ENCODE results near the gene SULT1A1. TPM values are rescaled to one million over a fixed set of nuclear protein-coding genes. Genes with fewer than 3 reads are reported as not detected.

Gene SULT1A1
- total RNA-seq, 1 experiment from 2014 or later: 3.2 TPM

DNA sequence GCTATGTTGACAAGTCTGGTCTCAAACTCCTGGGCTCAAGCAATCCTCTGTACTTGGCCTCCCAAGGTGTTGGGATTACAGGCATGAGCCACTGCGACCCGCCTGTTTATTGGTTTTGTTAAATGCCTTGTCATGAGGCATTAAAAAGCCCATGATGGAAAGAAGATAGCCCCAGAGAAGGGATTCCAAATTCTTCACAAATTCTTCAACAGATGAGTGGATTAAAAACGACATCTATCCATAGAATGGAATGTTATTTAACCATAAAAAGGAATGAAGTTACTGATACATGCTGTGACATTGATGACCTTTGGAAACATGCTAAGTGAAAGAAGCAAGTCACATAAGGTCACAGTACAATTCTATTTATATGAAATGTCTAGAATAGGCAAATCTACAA is 51.4 kb downstream of the SULT1A1 start (continued):
- TF ChIP-seq ZNF281 (CRISPR knock-in tag; IDR thresholded peaks at IDR 0.05): no peak

DNA sequence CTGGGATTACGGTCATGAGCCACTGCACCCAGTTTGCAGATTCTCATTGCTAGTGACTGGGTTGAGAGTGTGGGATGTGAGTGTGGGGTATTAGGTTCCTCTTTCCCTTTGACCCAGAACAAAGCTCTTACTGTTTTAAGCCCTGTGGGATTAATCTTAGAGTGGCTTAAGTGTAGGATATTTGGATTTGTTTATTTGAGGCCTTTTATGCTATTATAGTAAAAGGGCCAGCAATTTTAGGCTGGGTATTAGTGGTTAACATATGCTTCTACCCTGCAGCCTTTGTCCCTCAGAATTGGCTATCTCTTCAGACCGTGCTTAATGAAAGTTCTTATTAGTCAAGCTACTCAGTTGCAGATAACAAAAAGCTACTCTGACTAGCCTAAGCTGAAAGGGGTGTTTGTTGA is 52.9 kb downstream of the SULT1A1 start:
- no peak overlapping the region for H3K4me3 Mint-ChIP-seq
- H3K27me3 Mint-ChIP-seq (ENCODE audit: low read depth): no peaks in the 10 kb centered on the region; the same call in 1 of the 2 replicates
- TF ChIP-seq ZNF671 (CRISPR knock-in tag; IDR thresholded peaks at IDR 0.05) (no peak), ZNF263 (CRISPR knock-in tag; IDR thresholded peaks at IDR 0.05; ENCODE audit: low read depth) (no peak), SOX15 (CRISPR knock-in tag; IDR thresholded peaks at IDR 0.05) (no peak), E2F1 (CRISPR knock-in tag; IDR thresholded peaks at IDR 0.05) (no peak), ELF4 (CRISPR knock-in tag; IDR thresholded peaks at IDR 0.05; ENCODE audit: low read depth) (no peak), ZNF317 (CRISPR knock-in tag; IDR thresholded peaks at IDR 0.05; ENCODE audit: borderline replicate concordance, low read depth) (no peak), MAX (CRISPR knock-in tag; IDR thresholded peaks at IDR 0.05) (no peak), ATF1 (CRISPR knock-in tag; IDR thresholded peaks at IDR 0.05) (no peak), ZSCAN18 (CRISPR knock-in tag; IDR thresholded peaks at IDR 0.05) (no peak), TEAD4 (CRISPR knock-in tag; IDR thresholded peaks at IDR 0.05) (no peak), ZNF416 (CRISPR knock-in tag; IDR thresholded peaks at IDR 0.05) (no peak), SP1 (CRISPR knock-in tag; conservative IDR thresholded peaks at IDR 0.05) (no peak), SMAD4 (CRISPR knock-in tag; IDR thresholded peaks at IDR 0.05) (no peak)
- TF ChIP-seq, protein P1, sequence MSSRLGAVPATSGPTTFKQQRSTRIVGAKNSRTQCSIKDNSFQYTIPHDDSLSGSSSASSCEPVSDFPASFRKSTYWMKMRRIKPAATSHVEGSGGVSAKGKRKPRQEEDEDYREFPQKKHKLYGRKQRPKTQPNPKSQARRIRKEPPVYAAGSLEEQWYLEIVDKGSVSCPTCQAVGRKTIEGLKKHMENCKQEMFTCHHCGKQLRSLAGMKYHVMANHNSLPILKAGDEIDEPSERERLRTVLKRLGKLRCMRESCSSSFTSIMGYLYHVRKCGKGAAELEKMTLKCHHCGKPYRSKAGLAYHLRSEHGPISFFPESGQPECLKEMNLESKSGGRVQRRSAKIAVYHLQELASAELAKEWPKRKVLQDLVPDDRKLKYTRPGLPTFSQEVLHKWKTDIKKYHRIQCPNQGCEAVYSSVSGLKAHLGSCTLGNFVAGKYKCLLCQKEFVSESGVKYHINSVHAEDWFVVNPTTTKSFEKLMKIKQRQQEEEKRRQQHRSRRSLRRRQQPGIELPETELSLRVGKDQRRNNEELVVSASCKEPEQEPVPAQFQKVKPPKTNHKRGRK (CRISPR knock-in tag; IDR thresholded peaks at IDR 0.05; ENCODE audit: borderline replicate concordance): no peak
- TF ChIP-seq, protein P2, sequence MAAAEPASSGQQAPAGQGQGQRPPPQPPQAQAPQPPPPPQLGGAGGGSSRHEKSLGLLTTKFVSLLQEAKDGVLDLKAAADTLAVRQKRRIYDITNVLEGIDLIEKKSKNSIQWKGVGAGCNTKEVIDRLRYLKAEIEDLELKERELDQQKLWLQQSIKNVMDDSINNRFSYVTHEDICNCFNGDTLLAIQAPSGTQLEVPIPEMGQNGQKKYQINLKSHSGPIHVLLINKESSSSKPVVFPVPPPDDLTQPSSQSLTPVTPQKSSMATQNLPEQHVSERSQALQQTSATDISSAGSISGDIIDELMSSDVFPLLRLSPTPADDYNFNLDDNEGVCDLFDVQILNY (CRISPR knock-in tag; IDR thresholded peaks at IDR 0.05): no peak
- TF ChIP-seq, protein P3, sequence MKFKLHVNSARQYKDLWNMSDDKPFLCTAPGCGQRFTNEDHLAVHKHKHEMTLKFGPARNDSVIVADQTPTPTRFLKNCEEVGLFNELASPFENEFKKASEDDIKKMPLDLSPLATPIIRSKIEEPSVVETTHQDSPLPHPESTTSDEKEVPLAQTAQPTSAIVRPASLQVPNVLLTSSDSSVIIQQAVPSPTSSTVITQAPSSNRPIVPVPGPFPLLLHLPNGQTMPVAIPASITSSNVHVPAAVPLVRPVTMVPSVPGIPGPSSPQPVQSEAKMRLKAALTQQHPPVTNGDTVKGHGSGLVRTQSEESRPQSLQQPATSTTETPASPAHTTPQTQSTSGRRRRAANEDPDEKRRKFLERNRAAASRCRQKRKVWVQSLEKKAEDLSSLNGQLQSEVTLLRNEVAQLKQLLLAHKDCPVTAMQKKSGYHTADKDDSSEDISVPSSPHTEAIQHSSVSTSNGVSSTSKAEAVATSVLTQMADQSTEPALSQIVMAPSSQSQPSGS (CRISPR knock-in tag; IDR thresholded peaks at IDR 0.05; ENCODE audit: borderline replicate concordance, low read depth): no peak
- CTCF ChIA-PET: no interaction called here
- H3K4me1 Mint-ChIP-seq: peaks cover 5% of the 10 kb centered on the region
- H3K27ac Mint-ChIP-seq: no peak overlapping the region
- POLR2A ChIA-PET: no interaction called here
- ATAC-seq (no peak), DNase-seq (ENCODE audit: low spot score) (no peak)
- H3K9me3 Mint-ChIP-seq: no peaks in the 10 kb centered on the region
- peaks cover 14% of the 10 kb centered on the region for H3K36me3 Mint-ChIP-seq

Measured in WTC11 (cell line).